ENCODE measurements around the gene SLC2A14. TPM values are rescaled to one million over a fixed set of nuclear protein-coding genes. Genes with fewer than 3 reads are reported as not detected.
"Not testable (repeated sequence)": the region's sequence is repeated elsewhere in the genome, so short reads cannot be mapped to it uniquely, and the experiment has no call there.

SLC2A14 gene
- total RNA-seq, 1 experiment from 2014 or later: 0.13 TPM

DNA sequence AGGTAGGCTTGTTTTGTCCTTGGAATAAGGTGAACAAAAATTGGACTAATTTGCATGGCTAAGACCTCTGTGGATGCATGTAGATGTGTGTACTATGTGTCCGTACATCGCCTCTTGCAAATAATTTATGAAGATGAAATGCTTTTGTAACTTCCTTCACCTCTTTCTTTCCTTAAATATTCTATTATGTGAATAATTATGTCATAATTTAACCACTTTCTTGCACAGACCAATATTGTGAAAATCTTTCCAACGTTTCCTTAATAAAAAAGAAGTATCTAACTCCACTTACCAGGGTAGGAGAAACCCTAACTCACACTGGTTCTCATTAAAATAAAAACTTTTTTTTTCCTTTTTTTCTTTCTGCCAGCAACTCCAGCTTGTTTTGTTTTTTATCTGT lies 79.5 kb downstream of the SLC2A14 start:
- no peak for DNase-seq
- H3F3A ChIP-seq (ENCODE audit: insufficient read depth, low read depth): no peaks in the 10 kb centered on the region
- no peaks in the 10 kb centered on the region for H3K4me1 ChIP-seq (replicated peaks; ENCODE audit: insufficient read depth)
- intact Hi-C loops (cut with micrococcal nuclease; ENCODE audit: unreplicated experiment): no loop called here
- TF ChIP-seq, protein P1, sequence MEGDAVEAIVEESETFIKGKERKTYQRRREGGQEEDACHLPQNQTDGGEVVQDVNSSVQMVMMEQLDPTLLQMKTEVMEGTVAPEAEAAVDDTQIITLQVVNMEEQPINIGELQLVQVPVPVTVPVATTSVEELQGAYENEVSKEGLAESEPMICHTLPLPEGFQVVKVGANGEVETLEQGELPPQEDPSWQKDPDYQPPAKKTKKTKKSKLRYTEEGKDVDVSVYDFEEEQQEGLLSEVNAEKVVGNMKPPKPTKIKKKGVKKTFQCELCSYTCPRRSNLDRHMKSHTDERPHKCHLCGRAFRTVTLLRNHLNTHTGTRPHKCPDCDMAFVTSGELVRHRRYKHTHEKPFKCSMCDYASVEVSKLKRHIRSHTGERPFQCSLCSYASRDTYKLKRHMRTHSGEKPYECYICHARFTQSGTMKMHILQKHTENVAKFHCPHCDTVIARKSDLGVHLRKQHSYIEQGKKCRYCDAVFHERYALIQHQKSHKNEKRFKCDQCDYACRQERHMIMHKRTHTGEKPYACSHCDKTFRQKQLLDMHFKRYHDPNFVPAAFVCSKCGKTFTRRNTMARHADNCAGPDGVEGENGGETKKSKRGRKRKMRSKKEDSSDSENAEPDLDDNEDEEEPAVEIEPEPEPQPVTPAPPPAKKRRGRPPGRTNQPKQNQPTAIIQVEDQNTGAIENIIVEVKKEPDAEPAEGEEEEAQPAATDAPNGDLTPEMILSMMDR (conservative IDR thresholded peaks at IDR 0.05): no peak
- TF ChIP-seq EZH2 (IDR thresholded peaks at IDR 0.05; ENCODE audit: low read depth): no peak
- POLR2A ChIA-PET (ENCODE audit: unreplicated experiment): no interaction called here
- no peak overlapping the region for H3K4me3 ChIP-seq
- H3K27me3 ChIP-seq (ENCODE audit: insufficient read depth, low read depth): no peaks in the 10 kb centered on the region
- no peaks in the 10 kb centered on the region for H4K20me1 ChIP-seq (ENCODE audit: insufficient read depth)
- H3K27ac ChIP-seq: no peak overlapping the region
- H3K79me2 ChIP-seq (ENCODE audit: low read depth): no peaks in the 10 kb centered on the region
- no peaks in the 10 kb centered on the region for H3K9me3 ChIP-seq (ENCODE audit: insufficient read depth, low read depth)
- no peaks in the 10 kb centered on the region for H3K9me2 ChIP-seq (ENCODE audit: insufficient read depth)
- no peak overlapping the region for H3K4me2 ChIP-seq
- no TSS peak for BruUV-seq (replicated peaks)
- CTCF ChIA-PET: no interaction called here
- H2AFZ ChIP-seq: no peak overlapping the region
- no peaks in the 10 kb centered on the region for H3K36me3 ChIP-seq (ENCODE audit: low read depth)

DNA sequence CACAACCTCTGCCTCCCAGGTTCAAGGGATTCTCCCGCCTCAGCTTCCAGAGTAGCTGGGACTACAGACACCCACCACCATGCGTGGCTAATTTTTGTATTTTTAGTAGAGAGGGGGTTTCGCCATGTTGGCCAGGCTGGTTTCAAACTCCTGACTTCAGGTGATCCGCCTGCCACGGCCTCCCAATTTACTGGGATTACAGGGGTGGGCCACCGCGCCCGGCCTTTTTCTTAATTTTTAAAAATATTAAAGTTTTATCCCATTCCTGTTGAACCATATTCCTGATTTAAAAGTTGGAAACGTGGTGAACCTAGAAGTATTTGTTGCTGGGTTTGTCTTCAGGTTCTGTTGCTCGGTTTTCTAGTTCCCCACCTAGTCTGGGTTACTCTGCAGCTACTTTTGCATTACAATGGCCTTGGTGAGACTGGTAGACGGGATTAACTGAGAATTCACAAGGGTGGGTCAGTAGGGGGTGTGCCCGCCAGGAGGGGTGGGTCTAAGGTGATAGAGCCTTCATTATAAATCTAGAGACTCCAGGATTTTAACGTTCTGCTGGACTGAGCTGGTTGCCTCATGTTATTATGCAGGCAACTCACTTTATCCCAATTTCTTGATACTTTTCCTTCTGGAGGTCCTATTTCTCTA lies 83.7 kb downstream of the SLC2A14 start, which contains the start of gene NANOG:
Gene NANOG, plus strand, starts transcription at position 519 of the 645 bp plus-strand sequence. CDS start 213 bp downstream, outside the sequence.
- H3K79me2 ChIP-seq (ENCODE audit: low read depth); H3K9me3 ChIP-seq (ENCODE audit: insufficient read depth, low read depth); H3K27me3 ChIP-seq (ENCODE audit: insufficient read depth, low read depth); H3K4me1 ChIP-seq (replicated peaks; ENCODE audit: insufficient read depth); H4K20me1 ChIP-seq (ENCODE audit: insufficient read depth); H3K4me3 ChIP-seq; H2AFZ ChIP-seq; POLR2A ChIA-PET (ENCODE audit: unreplicated experiment); DNase-seq; intact Hi-C loops (cut with micrococcal nuclease; ENCODE audit: unreplicated experiment); H3F3A ChIP-seq (ENCODE audit: insufficient read depth, low read depth); H3K4me2 ChIP-seq; H3K9me2 ChIP-seq (ENCODE audit: insufficient read depth); H3K27ac ChIP-seq; BruUV-seq (replicated peaks); H3K36me3 ChIP-seq (ENCODE audit: low read depth): not testable (repeated sequence)
- CTCF ChIA-PET: interaction anchor here (0.6 kb wide), 1 partner anchor 11 kb away, joined by 3 read pairs; no protein-coding TSS in a partner anchor

DNA sequence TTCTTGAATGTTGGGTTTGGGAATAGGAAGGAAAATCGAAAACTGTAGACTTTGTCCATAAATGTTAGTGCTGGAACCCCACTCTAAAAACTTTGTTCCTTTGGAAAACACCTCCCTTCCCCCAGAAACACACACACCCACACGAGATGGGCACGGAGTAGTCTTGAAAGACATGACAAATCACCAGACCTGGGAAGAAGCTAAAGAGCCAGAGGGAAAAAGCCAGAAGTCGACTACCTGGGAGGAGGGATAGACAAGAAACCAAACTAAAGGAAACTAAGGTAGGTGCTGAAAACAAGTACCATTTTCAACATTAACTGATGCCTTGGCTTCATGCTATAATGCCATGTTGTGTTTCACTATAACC lies 84.4 kb downstream of the SLC2A14 start:
- no peak for DNase-seq
- POLR2A ChIA-PET (ENCODE audit: unreplicated experiment): no interaction called here
- H4K20me1 ChIP-seq (ENCODE audit: insufficient read depth): no peaks in the 10 kb centered on the region
- H3K27me3 ChIP-seq (ENCODE audit: insufficient read depth, low read depth): no peaks in the 10 kb centered on the region
- no peaks in the 10 kb centered on the region for H3K4me1 ChIP-seq (replicated peaks; ENCODE audit: insufficient read depth)
- no peak for TF ChIP-seq EZH2 (IDR thresholded peaks at IDR 0.05; ENCODE audit: low read depth)
- TF ChIP-seq, protein P1 (conservative IDR thresholded peaks at IDR 0.05): no peak
- intact Hi-C loops (cut with micrococcal nuclease; ENCODE audit: unreplicated experiment): no loop called here
- no peak overlapping the region for H3K27ac ChIP-seq
- no TSS peak for BruUV-seq (replicated peaks)
- H3K9me3 ChIP-seq (ENCODE audit: insufficient read depth, low read depth): no peaks in the 10 kb centered on the region
- H3K4me2 ChIP-seq: no peak overlapping the region
- no peaks in the 10 kb centered on the region for H3K36me3 ChIP-seq (ENCODE audit: low read depth)
- CTCF ChIA-PET: interaction anchor here (0.6 kb wide), 1 partner anchor 11 kb away, joined by 3 read pairs; no protein-coding TSS in a partner anchor
- no peaks in the 10 kb centered on the region for H3F3A ChIP-seq (ENCODE audit: insufficient read depth, low read depth)
- no peak overlapping the region for H2AFZ ChIP-seq
- no peaks in the 10 kb centered on the region for H3K79me2 ChIP-seq (ENCODE audit: low read depth)
- H3K9me2 ChIP-seq (ENCODE audit: insufficient read depth): no peaks in the 10 kb centered on the region
- H3K4me3 ChIP-seq: no peak overlapping the region

All from PC-9 (cell line).